OCI-LY7 (cell line): Measurements from ENCODE around the gene SF3B1. TPM values are rescaled to one million over a fixed set of nuclear protein-coding genes. Genes with fewer than 3 reads are reported as not detected.

Experiments used
- BruUV-seq: library from RNA; stranded (reverse); fragments of 400-500 nt; replicated peaks from 2 replicates; lab custom pipeline; 2021; lab: Mats Ljungman, UMichigan
- CTCF ChIA-PET: fragments of 300-600 bp; sonication (Branson Sonifier 250); formaldehyde crosslinking; loops from one replicate; lab custom pipeline; 2022; ENCODE audit warnings: antibody characterized with exemption; ENCODE audit not compliant: unreplicated experiment; lab: Charles Lee
- POLR2A ChIA-PET: fragments of 300-600 bp; sonication (Branson Sonifier 250); formaldehyde crosslinking; loops from one replicate; lab custom pipeline; 2022; ENCODE audit warnings: antibody characterized with exemption; lab: Charles Lee
- DNase-seq: peaks from one replicate; pipeline ENCODE4 v3.0.0-alpha.2; 2015; ENCODE audit warnings: low spot score
- H2AFZ ChIP-seq: fragments of 200-600 bp; sonication (generic), shearing (Covaris generic); 2 replicates; pipeline ENCODE4 v1.6.1; 2014; ENCODE audit warnings: mild to moderate bottlenecking, antibody characterized with exemption, low read length, moderate library complexity
- H3K27ac ChIP-seq: fragments of 200-600 bp; sonication (generic); 2 replicates; pipeline ENCODE4 v1.5.1; 2014; ENCODE audit warnings: mixed run types, low read depth, mild to moderate bottlenecking, moderate library complexity, low read length, inconsistent platforms; ENCODE audit not compliant: poor library complexity, severe bottlenecking
- H3K36me3 ChIP-seq: fragments of 200-600 bp; sonication (generic); 2 replicates; pipeline ENCODE4 v1.6.1; 2014; ENCODE audit warnings: mild to moderate bottlenecking, antibody characterized with exemption, low read length, moderate library complexity, mixed read lengths; ENCODE audit not compliant: insufficient read depth
- H3K4me1 ChIP-seq: fragments of 200-600 bp; sonication (generic); 2 replicates; pipeline ENCODE4 v1.5.1; 2014; ENCODE audit warnings: mild to moderate bottlenecking, low read length; ENCODE audit not compliant: insufficient read depth, poor library complexity, severe bottlenecking
- H3K4me2 ChIP-seq: fragments of 200-600 bp; sonication (generic); 2 replicates; pipeline ENCODE4 v1.6.1; 2014; ENCODE audit warnings: mild to moderate bottlenecking, low read length
- H3K4me3 ChIP-seq: fragments of 200-600 bp; sonication (generic); 2 replicates; pipeline ENCODE4 v1.5.1; 2014; ENCODE audit warnings: mild to moderate bottlenecking, low read depth, low read length; ENCODE audit not compliant: poor library complexity, severe bottlenecking
- H3K79me2 ChIP-seq: fragments of 200-600 bp; sonication (generic); 2 replicates; pipeline ENCODE4 v1.6.1; 2016; ENCODE audit warnings: low read depth, mild to moderate bottlenecking, low read length, moderate library complexity, mixed read lengths; ENCODE audit not compliant: insufficient read depth
- H3K9me2 ChIP-seq: fragments of 200-600 bp; sonication (generic); 2 replicates; pipeline ENCODE4 v1.6.1; 2016; ENCODE audit warnings: mild to moderate bottlenecking, low read length, mixed read lengths; ENCODE audit not compliant: insufficient read depth
- H3K9me3 ChIP-seq: fragments of 200-600 bp; sonication (generic); 2 replicates; pipeline ENCODE4 v1.6.1; 2014; ENCODE audit warnings: mild to moderate bottlenecking, mixed run types, low read length, mixed read lengths
- H4K20me1 ChIP-seq: fragments of 200-600 bp; sonication (generic); 2 replicates; pipeline ENCODE4 v1.6.1; 2014; ENCODE audit warnings: mild to moderate bottlenecking, antibody characterized with exemption, low read length, moderate library complexity, mixed read lengths; ENCODE audit not compliant: insufficient read depth
- EZH2phosphoT487 ChIP-seq: fragments of 200-600 bp; sonication (generic); IDR thresholded peaks from 2 replicates; pipeline ENCODE4 v1.6.1; 2018; ENCODE audit warnings: low read depth, borderline replicate concordance, mild to moderate bottlenecking, mixed run types, antibody characterized with exemption, low read length, moderate library complexity, mixed read lengths
- intact Hi-C: fragments of 100-400 bp; cut with micrococcal nuclease; formaldehyde crosslinking; loops from one replicate; pipeline ENCODE4 v1.10.0; 2022; ENCODE audit not compliant: unreplicated experiment
- total RNA-seq, 2 experiments: library from RNA; depleted of rRNA in 1 of 2; stranded (reverse); fragments of >200 nt in 1 of 2; shearing (Covaris generic) in 1 of 2; gene quantifications; 2 replicates each; pipeline ENCODE4 v1.2.3, GENCODE V29; 2014 to 2022
- TF ChIP-seq, protein P1 (sequence below): fragments of 200-600 bp; sonication (generic); conservative IDR thresholded peaks from 2 replicates; pipeline ENCODE4 v1.5.1; 2014; ENCODE audit warnings: mild to moderate bottlenecking, antibody characterized with exemption, low read length, moderate library complexity, mixed read lengths

SF3B1 gene
- total RNA-seq, 2 experiments from 2014 or later, result 198 to 268 TPM

DNA sequence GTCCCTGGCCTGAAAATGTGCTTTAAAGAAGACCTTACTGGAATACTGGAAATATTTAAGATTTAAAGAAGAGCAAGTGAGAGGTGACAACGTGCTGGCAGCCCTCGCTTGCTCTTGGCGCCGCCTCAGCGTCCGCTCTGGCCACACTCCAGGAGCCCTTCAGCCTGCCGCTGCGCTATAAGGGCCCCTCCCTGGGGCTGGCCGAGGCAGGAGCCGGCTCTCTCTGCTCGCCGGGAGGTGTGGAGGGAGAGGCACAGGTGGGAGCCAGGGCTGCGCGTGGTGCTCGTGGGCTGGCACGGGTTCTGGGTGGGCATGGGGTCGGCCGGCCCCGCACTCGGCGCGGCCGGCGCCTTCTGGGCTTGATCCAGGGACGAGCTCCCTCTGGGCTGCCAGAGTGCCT lies 15.6 kb upstream of the SF3B1 start:
- H3K36me3 ChIP-seq, result 0 out of 2 replicates have a peak, but pooled peaks cover 2% of the 10 kb centered on the region
- H3K4me1 ChIP-seq, result peaks cover 17% of the 10 kb centered on the region
- DNase-seq, result no peak
- peaks cover 19% of the 10 kb centered on the region for H3K79me2 ChIP-seq
- H3K4me3 ChIP-seq, result no peak overlapping the region
- no peak overlapping the region for H3K4me2 ChIP-seq
- ChIA-PET POLR2A (interaction anchor here (0.6 to 3.5 kb wide), 8 partner anchors 9 to 58 kb away, joined by 3 to 41 read pairs (median 4); partner anchors contain the start of gene SF3B1), CTCF (no interaction called here)
- no peaks in the 10 kb centered on the region for H3K9me2 ChIP-seq
- intact Hi-C loops, result loop anchor here (5.0 kb wide), 1 partner anchor 257 kb away; the partner anchor contains the start of gene MARS2
- no peak overlapping the region for H3K27ac ChIP-seq
- no peaks in the 10 kb centered on the region for H4K20me1 ChIP-seq
- no peak overlapping the region for H2AFZ ChIP-seq
- no TSS peak for BruUV-seq
- H3K9me3 ChIP-seq, result no peaks in the 10 kb centered on the region
- TF ChIP-seq EZH2phosphoT487, result no peak
- TF ChIP-seq, protein P1, sequence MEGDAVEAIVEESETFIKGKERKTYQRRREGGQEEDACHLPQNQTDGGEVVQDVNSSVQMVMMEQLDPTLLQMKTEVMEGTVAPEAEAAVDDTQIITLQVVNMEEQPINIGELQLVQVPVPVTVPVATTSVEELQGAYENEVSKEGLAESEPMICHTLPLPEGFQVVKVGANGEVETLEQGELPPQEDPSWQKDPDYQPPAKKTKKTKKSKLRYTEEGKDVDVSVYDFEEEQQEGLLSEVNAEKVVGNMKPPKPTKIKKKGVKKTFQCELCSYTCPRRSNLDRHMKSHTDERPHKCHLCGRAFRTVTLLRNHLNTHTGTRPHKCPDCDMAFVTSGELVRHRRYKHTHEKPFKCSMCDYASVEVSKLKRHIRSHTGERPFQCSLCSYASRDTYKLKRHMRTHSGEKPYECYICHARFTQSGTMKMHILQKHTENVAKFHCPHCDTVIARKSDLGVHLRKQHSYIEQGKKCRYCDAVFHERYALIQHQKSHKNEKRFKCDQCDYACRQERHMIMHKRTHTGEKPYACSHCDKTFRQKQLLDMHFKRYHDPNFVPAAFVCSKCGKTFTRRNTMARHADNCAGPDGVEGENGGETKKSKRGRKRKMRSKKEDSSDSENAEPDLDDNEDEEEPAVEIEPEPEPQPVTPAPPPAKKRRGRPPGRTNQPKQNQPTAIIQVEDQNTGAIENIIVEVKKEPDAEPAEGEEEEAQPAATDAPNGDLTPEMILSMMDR, result no peak

DNA sequence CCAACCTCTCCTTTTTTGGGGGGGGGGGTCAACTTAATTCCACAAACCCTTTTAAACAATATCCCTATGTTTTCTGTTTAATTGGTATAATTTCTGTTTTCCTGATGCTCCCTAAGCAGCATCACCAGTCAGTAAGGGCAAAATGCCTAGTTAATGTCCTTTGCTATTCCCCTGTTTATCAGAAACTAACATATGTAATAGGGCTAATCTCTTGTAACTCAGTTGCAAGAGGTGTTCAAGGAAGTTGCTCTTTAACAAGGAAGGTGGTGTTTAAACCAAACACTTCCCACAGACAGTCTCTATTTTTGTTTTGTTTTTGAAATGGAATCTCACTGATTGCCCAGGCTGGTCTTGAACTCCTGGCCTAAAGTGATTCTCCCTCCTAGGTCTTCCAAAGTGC lies 12.0 kb upstream of the SF3B1 start:
- no peaks in the 10 kb centered on the region for H3K36me3 ChIP-seq
- no peak overlapping the region for H3K4me2 ChIP-seq
- no peak overlapping the region for H3K4me3 ChIP-seq
- no peak for TF ChIP-seq EZH2phosphoT487
- TF ChIP-seq, protein P1, result no peak
- intact Hi-C loops, result no loop called here
- H3K9me3 ChIP-seq, result no peaks in the 10 kb centered on the region
- ChIA-PET CTCF (no interaction called here), POLR2A (no interaction called here)
- H3K4me1 ChIP-seq, result no peaks in the 10 kb centered on the region
- DNase-seq, result no peak
- no peak overlapping the region for H3K27ac ChIP-seq
- H3K9me2 ChIP-seq, result no peaks in the 10 kb centered on the region
- no peaks in the 10 kb centered on the region for H3K79me2 ChIP-seq
- no peak overlapping the region for H2AFZ ChIP-seq
- no TSS peak for BruUV-seq
- H4K20me1 ChIP-seq, result no peaks in the 10 kb centered on the region

DNA sequence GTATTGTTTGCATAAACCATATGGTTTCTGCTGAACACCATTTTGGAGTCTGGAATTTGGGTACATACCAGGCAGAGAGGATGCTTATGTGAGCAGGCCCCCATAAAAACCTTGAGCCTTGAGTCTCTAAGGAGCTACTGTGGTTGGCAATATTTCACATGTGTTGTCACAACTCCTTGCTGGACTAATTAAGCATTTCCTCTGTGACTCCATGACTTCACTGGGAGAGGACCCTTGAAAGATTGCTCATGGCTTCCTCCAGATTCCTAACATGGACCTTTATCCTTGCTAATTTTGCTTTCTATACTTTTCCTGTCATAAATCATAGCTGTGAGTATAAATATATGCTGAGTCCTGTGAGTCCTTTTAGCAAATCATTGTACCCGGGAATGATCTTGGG lies 10.9 kb upstream of the SF3B1 start:
- Histone ChIP-seq H3K79me2 (no peaks in the 10 kb centered on the region), H3K9me2 (no peaks in the 10 kb centered on the region), H2AFZ (no peak overlapping the region), H4K20me1 (no peaks in the 10 kb centered on the region), H3K27ac (no peak overlapping the region), H3K36me3 (no peaks in the 10 kb centered on the region), H3K4me3 (no peak overlapping the region), H3K9me3 (no peaks in the 10 kb centered on the region), H3K4me2 (no peak overlapping the region), H3K4me1 (no peaks in the 10 kb centered on the region)
- no peak for TF ChIP-seq EZH2phosphoT487
- TF ChIP-seq, protein P1, result no peak
- ChIA-PET CTCF (no interaction called here), POLR2A (interaction anchor here (1.2 to 1.6 kb wide), 2 partner anchors 10 to 13 kb away, joined by 3 to 10 read pairs; partner anchors contain the start of gene SF3B1)
- DNase-seq, result no peak
- intact Hi-C loops, result no loop called here
- no TSS peak for BruUV-seq
